K562 (cell line): ENCODE data around the gene MAMDC2. TPM values are rescaled to one million over a fixed set of nuclear protein-coding genes. Genes with fewer than 3 reads are reported as not detected.

Source experiments
- E2F4 ChIP-seq: sonication (generic); formaldehyde crosslinking; IDR thresholded peaks from 2 replicates; pipeline ENCODE4 v1.8.0; 2022; ENCODE audit warnings: mild to moderate bottlenecking, low read depth, missing genetic modification reagents
- IRF1 ChIP-seq: sonication (generic); formaldehyde crosslinking; IDR thresholded peaks from 2 replicates; pipeline ENCODE4 v1.8.0; 2022; ENCODE audit warnings: missing genetic modification reagents, mild to moderate bottlenecking, borderline replicate concordance
- KLF10 ChIP-seq: fragments of 250-450 bp; sonication (Bioruptor Pico); IDR thresholded peaks from 2 replicates; pipeline ENCODE4 v1.6.1; 2021; ENCODE audit warnings: matching md5 sums
- NFYB ChIP-seq: IDR thresholded peaks from 2 replicates; pipeline ENCODE4 v1.6.1; 2011; ENCODE audit warnings: mild to moderate bottlenecking, moderate library complexity; ENCODE audit not compliant: insufficient read length; ENCODE audit errors: extremely low read depth
- PHF21A ChIP-seq: fragments of 450-650 bp; IDR thresholded peaks from 2 replicates; pipeline ENCODE4 v1.6.1; 2017; ENCODE audit warnings: low read depth, borderline replicate concordance
- RNF219 ChIP-seq: fragments of 250-450 bp; sonication (Bioruptor Pico); IDR thresholded peaks from 2 replicates; pipeline ENCODE4 v1.5.0; 2022; ENCODE audit warnings: mild to moderate bottlenecking
- THRAP3 ChIP-seq: fragments of 450-650 bp; IDR thresholded peaks from 2 replicates; pipeline ENCODE4 v1.6.1; 2016; ENCODE audit warnings: mild to moderate bottlenecking, inconsistent platforms, borderline replicate concordance
- XRCC5 ChIP-seq: fragments of 200-400 bp; formaldehyde crosslinking; IDR thresholded peaks from 2 replicates; pipeline ENCODE4 v1.6.1; 2017; ENCODE audit warnings: low read depth, mild to moderate bottlenecking, low read length
- ZNF347 ChIP-seq: fragments of 450-650 bp; formaldehyde crosslinking; IDR thresholded peaks from 2 replicates; pipeline ENCODE4 v1.4.0; 2020; ENCODE audit warnings: low read depth, mild to moderate bottlenecking, moderate library complexity
- polyA plus RNA-seq, 8 experiments: library from polyadenylated mRNA; depleted of rRNA in 4 of 8; stranded (reverse) in 5 of 8; unstranded in 3 of 8; fragments of >200 nt; fragmentation: Nextera tagmentation in 2 of 8; fragmentation: Illumina TruSeq in 1 of 8; extraction: Ambion mirVana in 2 of 8; extraction: Trizol in 1 of 8; gene quantifications; 2 replicates each; pipeline versions ENCODE4 v1.2.1 to v1.2.3, GENCODE V29; 2011 to 2014; ENCODE audit warnings: inconsistent platforms in 1 of 8, missing spikeins in 1 of 8
- total RNA-seq, 7 experiments: library from RNA; depleted of rRNA in 6 of 7; stranded (reverse); fragments of >200 nt in 6 of 7; fragmentation: Illumina TruSeq in 2 of 7; extraction: Trizol in 2 of 7; gene quantifications; 2 replicates each; pipeline versions ENCODE4 v1.2.1 to v1.2.3, GENCODE V29; 2011 to 2021; ENCODE audit warnings: low replicate concordance in 1 of 7

Gene MAMDC2
- total and polyA plus RNA-seq, 9 of the 15 experiments (the other 6 are each of a cell fraction or from before 2014, with no cell fraction given), result 0.01 to 0.03 TPM; not detected in 7

DNA sequence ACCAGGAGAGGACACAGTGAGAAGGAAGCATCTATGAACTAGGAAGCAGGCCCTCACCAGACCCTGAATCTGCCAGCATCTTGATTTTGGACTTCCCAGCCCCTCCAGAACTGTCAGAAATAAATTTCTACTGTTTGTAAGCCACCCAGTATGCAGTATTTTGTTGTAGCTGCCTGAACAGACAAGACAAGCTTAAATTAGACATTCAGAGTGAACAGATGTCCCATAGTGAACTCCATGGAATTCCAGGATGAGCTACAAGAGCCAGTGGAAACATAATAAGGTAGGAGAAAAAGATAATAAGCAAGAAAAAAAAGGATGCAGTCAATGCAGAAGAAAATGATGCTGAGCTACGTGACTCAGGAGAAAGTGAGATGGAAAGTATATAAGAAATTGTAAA is 47.8 kb upstream of the MAMDC2 start (continued):
- TF ChIP-seq RNF219 (CRISPR knock-in tag) (no peak), ZNF347 (CRISPR knock-in tag) (no peak), KLF10 (CRISPR knock-in tag) (no peak), PHF21A (no peak), E2F4 (CRISPR knock-in tag) (no peak), THRAP3 (no peak), NFYB (no peak), XRCC5 (no peak), IRF1 (CRISPR knock-in tag) (no peak)
- TF ChIP-seq, all 486 proteins: peak for 0
